ENCODE data around the gene CLPSL2.

CLPSL2 gene

GRCh38 chr6:35787266-35788218 is 11.1 kb downstream of the CLPSL2 start:
- DNase-seq (ENCODE audit: low read depth), result no peak

DNA sequence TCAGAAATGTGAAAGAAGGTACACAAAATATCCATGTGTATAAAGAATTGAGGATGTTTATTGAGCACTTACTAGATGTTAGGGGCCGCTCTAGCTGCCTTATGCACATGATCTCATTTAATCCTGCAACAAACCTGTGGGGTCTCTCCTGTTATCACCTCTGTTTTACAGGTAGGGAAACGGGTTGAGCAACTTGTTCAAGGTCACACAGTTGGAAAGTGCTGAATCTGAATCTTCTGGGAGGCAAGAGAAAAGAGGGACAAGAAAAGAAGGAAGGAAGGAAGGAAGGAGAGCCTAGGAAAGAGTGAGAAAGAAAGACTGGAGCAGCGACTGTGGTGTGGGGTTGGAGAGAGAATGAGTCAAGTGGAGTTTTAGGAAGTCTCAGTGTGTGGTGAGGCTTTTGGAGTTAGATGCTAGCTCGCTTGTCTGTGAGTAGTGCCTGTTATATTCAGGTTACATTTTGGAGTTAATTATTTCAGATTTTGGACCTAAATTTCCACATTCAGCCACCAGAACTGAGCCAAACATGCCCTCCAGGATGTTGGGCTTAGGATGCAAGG is 12.1 kb downstream of the CLPSL2 start:
- no peak for DNase-seq (ENCODE audit: low read depth)

- no peak for DNase-seq (ENCODE audit: low read depth)
These were observed 14.3 kb downstream of the CLPSL2 start for GRCh38 chr6:35790683-35791082.

DNA sequence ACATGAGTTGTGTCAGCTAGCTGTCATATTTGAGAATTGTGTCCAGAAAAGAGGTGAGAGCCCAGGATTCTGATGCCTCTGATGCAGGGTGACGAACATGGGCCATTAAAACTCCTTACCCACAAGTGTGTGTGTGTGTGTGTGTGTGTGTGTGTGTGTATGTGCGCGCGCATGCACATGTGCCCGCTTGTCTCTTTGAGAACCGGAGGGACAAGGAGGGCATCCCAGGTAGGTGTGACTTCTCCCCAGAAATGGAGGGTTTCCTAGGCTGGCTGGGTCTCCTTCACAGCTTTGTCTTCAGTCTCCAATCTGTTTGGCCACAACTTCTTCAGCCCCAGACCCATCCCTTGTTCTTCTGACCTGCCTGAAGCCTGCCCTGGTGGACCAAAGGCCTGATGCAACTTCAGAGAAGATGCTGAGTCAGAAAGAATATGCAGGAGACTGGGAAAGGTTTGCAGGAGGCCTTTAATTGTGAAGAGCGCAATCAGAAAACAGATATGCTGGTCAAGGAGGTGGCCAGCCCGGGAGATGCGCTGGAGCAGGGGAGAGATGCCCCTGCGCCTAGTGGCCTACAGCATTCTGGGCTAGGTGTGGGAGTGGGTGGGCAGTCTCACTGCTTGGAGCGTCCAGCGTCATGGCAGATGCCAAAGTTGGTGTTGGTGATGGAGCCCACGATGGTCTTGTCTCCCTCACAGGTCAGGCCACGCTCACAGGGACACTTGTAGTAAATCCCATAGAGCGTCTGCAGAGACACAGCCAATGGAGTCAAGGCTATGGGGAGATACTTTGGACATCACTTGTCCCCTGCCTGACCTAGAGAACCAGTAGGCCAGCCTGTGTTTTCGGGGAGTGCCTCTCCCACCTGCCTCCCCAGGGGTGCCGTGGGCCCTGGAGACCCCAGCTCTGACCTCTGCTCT is 18.4 kb downstream of the CLPSL2 start:
- DNase-seq (ENCODE audit: low read depth), result no peak

GRCh38 chr6:35795453-35796071 is 19.2 kb downstream of the CLPSL2 start:
- DNase-seq (ENCODE audit: low read depth), result no peak

- DNase-seq (ENCODE audit: low read depth), result no peak
These were observed 19.8 kb downstream of the CLPSL2 start for GRCh38 chr6:35796236-35796635.

DNA sequence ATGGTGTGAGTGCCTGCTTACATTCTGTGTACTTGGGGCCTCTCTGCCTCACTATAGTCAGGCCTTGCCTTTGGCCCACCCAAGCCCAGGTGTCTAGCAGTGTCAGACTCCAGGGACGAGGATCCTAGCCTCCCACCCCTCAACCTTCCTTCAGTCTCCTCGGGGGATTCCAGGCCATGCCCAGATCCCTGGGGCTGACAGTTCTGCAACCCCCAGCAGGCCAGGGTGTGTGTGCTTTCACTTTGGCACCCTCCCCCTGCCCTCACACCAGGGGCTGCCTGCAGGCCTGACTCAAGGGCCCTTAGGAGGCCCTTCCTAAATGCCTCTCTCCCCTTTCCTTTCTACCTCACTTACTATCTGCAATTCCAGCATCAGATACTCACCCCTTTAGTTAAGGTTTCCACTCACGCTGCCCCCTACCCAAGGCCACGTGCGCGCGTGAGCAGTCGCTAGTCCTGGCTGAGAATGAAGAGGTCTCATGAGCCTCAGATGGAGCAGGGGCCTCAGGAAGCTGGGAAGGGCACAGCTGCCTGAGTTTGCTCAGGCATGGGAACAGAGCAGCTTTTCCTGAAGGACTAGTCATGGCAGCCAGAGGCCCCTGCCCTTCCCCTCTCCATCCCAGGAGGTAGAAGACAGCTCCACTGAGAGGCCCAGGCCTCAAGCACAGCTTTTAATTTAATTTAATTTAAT is 21.6 kb downstream of the CLPSL2 start:
- DNase-seq (ENCODE audit: low read depth), result no peak

DNA sequence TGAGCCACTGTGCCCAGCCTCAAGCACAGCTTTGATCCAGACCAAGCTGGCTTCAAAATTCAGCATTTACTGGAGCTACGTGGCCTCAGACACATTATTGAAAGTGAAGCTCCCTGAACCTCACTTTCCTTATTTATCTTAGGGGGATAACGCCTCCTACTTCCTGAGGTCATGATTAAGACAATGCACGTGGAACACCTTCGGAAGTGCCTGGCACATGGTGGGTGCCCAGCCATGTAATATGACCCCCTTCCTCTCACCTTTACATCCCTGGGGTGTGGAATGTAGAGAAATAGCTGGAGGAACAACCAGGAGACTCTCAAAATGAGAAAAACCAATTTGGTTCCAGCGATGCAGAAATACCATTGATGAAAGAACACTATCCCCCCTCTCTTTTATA is 22.3 kb downstream of the CLPSL2 start:
- DNase-seq (ENCODE audit: low read depth), result no peak

- DNase-seq (ENCODE audit: low read depth), result no peak
These were observed 24.8 kb downstream of the CLPSL2 start for GRCh38 chr6:35801148-35801547.

DNA sequence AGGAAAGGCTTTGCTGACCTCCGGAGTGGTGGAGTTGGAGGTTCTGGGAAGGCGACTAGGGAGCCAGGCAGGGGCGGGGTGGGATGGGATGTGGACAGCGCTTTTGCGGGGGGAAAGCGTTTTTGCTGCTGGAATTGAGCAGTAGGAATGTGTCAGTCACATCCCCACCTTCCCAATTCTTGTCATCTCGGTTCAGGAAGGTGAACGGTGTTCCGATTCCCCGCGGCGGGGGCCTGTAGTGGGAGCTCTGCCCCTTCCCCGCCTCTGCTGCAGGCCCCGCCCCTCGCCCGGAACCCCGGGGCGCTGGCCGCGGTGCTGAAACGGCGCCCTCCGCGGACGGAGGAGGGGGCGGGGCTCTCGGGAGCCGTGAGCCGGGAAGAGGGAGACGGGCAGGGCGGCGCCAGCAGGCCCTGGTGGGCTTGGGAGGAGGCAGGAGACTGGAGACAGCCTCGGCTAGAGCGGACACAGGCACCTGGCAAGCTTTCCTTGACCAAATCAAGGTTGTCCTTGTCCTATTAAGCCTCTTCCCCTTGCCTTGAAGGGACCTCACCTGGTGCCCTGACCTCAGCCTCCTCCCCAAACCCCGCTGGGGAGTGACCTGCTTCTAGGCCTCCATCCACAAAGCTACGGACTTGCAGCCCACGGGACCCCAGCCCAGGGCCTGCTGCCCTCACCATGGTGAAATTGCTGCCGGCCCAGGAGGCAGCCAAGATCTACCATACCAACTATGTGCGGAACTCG is 28.8 kb downstream of the CLPSL2 start, which contains the start of gene LHFPL5:
Gene LHFPL5 (plus strand): TSS at position 357 of the 741 bp plus-strand sequence. CDS start 319 bp downstream, at position 676.
- DNase-seq (ENCODE audit: low read depth), result no peak

DNA sequence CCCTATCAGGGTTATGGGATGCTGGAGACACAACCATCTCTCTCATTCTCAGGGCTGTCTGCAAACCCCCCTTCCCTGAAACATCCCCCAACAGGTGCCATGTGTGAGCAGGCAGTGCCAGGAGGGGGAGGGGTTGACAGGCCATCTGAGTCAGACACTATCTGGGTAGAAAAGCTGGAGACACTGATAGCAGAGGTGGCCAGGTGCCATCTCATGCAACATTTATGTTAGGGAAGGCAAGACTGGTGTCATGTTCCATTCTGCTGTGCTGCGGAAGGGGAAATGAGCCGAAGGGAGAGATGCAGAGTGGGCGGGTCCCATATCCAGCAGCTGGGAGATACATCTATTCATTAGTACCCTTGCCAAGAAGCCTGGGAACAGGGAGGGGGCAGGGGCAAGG is 32.3 kb downstream of the CLPSL2 start:
- DNase-seq (ENCODE audit: low read depth), result no peak

DNA sequence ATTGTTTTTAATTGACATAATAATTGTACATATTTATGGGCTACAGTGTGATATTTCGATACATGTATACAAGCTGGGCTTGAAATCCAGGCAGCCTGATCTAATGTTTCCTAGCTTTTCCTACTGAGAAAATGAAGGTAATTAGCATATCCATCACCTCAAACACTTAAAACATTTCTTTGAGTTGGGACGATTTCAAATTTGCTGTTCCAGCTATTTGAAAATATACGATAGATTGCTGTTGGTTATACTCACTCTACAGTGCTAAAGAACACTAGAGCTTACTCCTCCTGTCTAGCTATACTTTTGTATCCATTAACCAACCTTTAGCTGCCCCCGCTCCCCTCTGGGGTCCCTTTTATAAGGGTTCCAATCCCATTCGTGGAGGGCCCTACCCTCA is 33.4 kb downstream of the CLPSL2 start:
- DNase-seq (ENCODE audit: low read depth), result no peak

GRCh38 chr6:35810971-35811698 is 34.7 kb downstream of the CLPSL2 start:
- no peak for DNase-seq (ENCODE audit: low read depth)

DNA sequence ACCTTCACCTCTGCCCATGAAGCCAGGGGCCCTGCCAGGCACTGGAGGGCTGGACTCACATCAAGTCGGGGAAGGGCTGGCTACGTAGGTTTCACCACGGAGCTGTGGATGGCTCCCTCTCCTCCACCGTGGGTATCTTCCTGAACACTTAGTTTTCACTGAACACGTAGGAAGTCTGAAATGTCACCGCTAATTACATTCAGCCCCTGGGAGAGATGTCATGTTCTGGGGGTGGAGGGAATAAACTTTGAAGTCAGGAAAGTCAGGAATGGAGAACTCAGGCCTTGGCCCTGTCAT is 35.2 kb downstream of the CLPSL2 start:
- no peak for DNase-seq (ENCODE audit: low read depth)

DNA sequence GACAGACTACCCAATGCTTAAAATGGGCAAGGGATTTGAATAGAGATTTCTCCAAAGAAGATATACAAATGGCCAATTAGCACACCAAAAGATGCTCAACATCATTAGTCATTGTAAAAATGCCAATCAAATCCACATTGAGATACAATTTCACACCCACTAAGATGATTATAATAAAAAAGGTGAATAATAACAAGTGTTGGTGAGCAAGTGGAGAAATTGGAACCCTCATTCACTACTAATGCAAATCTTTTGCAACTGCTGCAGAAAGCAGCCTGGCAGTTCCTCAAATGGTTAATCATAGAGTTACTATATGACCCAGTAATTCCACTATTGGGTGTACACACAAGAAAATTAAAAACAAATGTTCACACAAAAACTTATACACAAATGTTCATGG is 41.1 kb downstream of the CLPSL2 start:
- DNase-seq (ENCODE audit: low read depth), result no peak

DNA sequence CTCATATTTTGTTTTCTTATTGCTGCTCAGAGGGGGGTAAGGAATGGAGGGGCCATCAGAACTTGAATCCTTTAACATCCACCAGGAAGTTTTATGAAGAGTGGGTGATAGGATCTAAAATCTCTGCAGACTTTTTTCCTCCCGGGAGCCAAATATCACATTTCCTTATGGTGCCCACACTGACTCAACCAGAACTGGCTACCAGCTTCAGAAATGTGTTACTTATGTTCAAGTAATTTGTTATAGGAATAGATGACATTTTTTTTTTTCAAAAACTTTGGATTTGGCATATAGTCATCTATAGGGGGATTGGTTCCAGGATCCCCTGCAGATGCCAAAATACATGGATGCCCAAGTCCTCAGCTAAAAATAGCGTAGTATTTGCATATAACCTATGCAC is 47.2 kb downstream of the CLPSL2 start:
- no peak for DNase-seq (ENCODE audit: low read depth)

DNA sequence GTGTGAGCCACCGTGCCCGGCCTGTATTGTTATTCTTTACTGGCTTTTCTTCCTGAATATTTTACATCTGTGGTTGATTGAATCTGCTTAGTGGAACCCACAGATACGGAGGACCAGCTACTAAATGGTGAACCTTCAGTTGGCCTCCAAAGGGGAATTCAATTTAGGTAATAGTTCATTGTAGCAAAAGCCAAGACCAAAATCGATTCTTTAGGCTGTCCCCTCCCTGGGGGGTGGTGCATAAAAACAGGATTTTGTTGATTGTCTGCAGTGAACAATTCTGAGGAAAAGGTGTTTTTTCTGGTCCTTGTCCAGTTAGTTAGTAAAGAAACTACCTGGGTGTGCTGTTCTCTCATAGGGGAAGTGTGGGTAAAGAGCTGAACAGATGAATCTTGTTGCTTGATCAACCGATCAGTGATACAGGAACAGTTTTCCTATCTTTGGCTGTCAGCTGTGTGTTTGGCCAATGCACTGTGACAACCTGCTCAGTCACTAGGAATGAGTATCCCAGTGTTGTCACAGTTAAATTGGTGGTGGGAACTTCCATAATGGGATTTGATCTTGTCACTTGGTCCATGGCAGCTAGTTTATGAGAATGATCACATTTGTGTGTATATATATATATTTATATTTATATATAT is 48.3 kb downstream of the CLPSL2 start:
- no peak for DNase-seq (ENCODE audit: low read depth)

All from CMK (cell line).